GM23338 (cell line): ENCODE results near the gene EEIG2.

Source experiments
- CREB1 ChIP-seq: fragments of 250-450 bp; sonication (Bioruptor Pico); IDR thresholded peaks from 2 replicates; pipeline ENCODE4 v1.5.0; 2020; ENCODE audit warnings: low read depth, mild to moderate bottlenecking, moderate library complexity
- CTCF ChIP-seq, 2 experiments: fragments of 200-600 bp in 1 of 2; sonication (generic) in 1 of 2; conservative IDR thresholded peaks; 2 replicates each; pipeline versions ENCODE4 v1.5.1 to v1.6.1; 2016 to 2017; ENCODE audit warnings: antibody characterized with exemption in 2 of 2, low read depth in 2 of 2, mild to moderate bottlenecking in 2 of 2, moderate library complexity in 1 of 2
- EZH2 ChIP-seq: fragments of 200-600 bp; sonication (generic); IDR thresholded peaks from one replicate; pipeline ENCODE4 v1.8.0; 2017; ENCODE audit warnings: antibody characterized with exemption, mild to moderate bottlenecking, low read depth; ENCODE audit not compliant: unreplicated experiment
- JUNB ChIP-seq: IDR thresholded peaks from one replicate; pipeline ENCODE4 v1.6.1; 2016; ENCODE audit warnings: antibody characterized with exemption; ENCODE audit not compliant: unreplicated experiment
- POLR2AphosphoS5 ChIP-seq: IDR thresholded peaks from 2 replicates; pipeline ENCODE4 v1.6.1; 2016; ENCODE audit warnings: antibody characterized with exemption, low read depth
- REST ChIP-seq: IDR thresholded peaks from one replicate; pipeline ENCODE4 v1.6.1; 2018; ENCODE audit warnings: antibody characterized with exemption; ENCODE audit not compliant: unreplicated experiment
- STAT1 ChIP-seq: IDR thresholded peaks from one replicate; pipeline ENCODE4 v1.6.1; 2016; ENCODE audit warnings: antibody characterized with exemption; ENCODE audit not compliant: unreplicated experiment
- ZNF331 ChIP-seq: fragments of 250-450 bp; sonication (Bioruptor Pico); IDR thresholded peaks from 2 replicates; pipeline ENCODE4 v1.5.0; 2020; ENCODE audit warnings: low read depth, mild to moderate bottlenecking, moderate library complexity

- TF ChIP-seq CTCF (conservative IDR thresholded peaks at IDR 0.05; ENCODE audit: low read depth in 2 of 2): peak; percentile 56 to 77
- no peak for TF ChIP-seq REST
- TF ChIP-seq EZH2: no peak
- no peak for TF ChIP-seq STAT1
- TF ChIP-seq ZNF331 (CRISPR knock-in tag): no peak
- no peak for TF ChIP-seq POLR2AphosphoS5
- no peak for TF ChIP-seq JUNB
- TF ChIP-seq CREB1 (CRISPR knock-in tag): no peak
Observed at GRCh38 chr1:108570128-108570527, 10.2 kb downstream of the EEIG2 start.
